Esophagus muscularis mucosa (tissue), 3 donors: ENCODE measurements around the gene PGBD2.

ENCODE experiments used
- POLR2A ChIP-seq: fragments of 450-650 bp; IDR thresholded peaks from one replicate; pipeline ENCODE4 v1.6.1; 2017; ENCODE audit warnings: antibody characterized with exemption, moderate library complexity, mild to moderate bottlenecking, low read depth
- POLR2AphosphoS5 ChIP-seq, 2 donors: sonication (generic); formaldehyde crosslinking; IDR thresholded peaks; one replicate each; pipeline ENCODE4 v1.6.1; 2017; ENCODE audit warnings: antibody characterized with exemption in 2 of 2
- TF ChIP-seq, protein P1 (sequence below), 3 experiments: fragments of 200-600 bp in 2 of 3; fragments of 450-650 bp in 1 of 3; sonication (generic) in 2 of 3; IDR thresholded peaks; one replicate each; pipeline ENCODE4 v1.5.1; 2017 to 2019; ENCODE audit warnings: antibody characterized with exemption in 3 of 3, mild to moderate bottlenecking in 2 of 3, moderate library complexity in 1 of 3

DNA sequence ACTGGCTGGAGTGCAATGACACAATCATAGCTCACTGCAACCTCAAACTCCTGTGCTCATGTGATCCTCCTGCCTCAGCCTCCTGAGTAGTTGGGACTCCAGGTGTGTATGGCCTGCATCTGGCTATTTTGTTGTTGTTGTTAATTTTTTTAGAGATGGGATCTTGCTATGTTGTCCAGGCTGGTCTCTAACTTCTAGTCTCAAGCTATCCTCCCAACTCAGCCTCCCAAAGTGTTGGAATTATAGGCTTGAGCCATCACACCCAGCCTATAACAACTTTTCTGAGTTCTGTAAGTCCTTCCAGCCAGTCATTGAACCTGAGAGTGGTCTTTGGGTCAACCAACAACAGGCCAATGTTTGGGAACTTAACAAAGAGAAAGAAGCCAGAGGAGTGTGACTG, 11.2 kb upstream of the PGBD2 start:
- TF ChIP-seq, protein P1, sequence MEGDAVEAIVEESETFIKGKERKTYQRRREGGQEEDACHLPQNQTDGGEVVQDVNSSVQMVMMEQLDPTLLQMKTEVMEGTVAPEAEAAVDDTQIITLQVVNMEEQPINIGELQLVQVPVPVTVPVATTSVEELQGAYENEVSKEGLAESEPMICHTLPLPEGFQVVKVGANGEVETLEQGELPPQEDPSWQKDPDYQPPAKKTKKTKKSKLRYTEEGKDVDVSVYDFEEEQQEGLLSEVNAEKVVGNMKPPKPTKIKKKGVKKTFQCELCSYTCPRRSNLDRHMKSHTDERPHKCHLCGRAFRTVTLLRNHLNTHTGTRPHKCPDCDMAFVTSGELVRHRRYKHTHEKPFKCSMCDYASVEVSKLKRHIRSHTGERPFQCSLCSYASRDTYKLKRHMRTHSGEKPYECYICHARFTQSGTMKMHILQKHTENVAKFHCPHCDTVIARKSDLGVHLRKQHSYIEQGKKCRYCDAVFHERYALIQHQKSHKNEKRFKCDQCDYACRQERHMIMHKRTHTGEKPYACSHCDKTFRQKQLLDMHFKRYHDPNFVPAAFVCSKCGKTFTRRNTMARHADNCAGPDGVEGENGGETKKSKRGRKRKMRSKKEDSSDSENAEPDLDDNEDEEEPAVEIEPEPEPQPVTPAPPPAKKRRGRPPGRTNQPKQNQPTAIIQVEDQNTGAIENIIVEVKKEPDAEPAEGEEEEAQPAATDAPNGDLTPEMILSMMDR (IDR thresholded peaks at IDR 0.05), result no peak
- TF ChIP-seq POLR2A, result no peak
- no peak for TF ChIP-seq POLR2AphosphoS5 (IDR thresholded peaks at IDR 0.05)
